Stimulated activated CD4-positive, alpha-beta T cell treated with anti-CD3 and anti-CD28 coated beads, Interleukin-12 subunit alpha, Interleukin-12 subunit beta, amount 100 ng/mL, for 48 hours (primary cell): ENCODE data around the gene VPS72.
"Not testable (repeated sequence)": the region's sequence is repeated elsewhere in the genome, so short reads cannot be mapped to it uniquely, and the experiment has no call there.

Source experiments
- DNase-seq, 3 donors: peaks; one replicate each; pipeline ENCODE4 v3.0.0-alpha.2; 2020; ENCODE audit warnings: low read depth in 2 of 3, low spot score in 1 of 3

The VPS72 gene

GRCh38 chr1:151188667-151189066, 1.3 kb downstream of the VPS72 start:
- DNase-seq, result not testable (repeated sequence)

DNA sequence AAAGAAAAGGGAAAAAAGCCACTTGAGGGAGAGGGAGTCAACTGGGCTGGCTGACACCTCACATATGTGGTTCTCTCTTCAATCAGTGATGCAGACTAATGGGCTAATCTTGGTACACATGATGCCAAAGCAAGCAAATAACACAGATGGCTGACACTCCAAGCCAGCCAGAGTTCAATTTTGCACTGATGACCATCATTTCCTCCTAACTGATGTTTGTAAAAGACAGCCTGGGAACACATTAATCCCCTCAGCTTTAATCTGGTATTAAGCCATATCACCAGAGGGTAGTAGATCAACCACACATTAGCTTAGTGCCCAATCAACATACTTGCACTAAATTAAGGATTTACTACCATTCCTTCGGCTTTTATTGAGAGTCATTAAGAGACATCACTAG, 2.8 kb downstream of the VPS72 start:
- no peak for DNase-seq

DNA sequence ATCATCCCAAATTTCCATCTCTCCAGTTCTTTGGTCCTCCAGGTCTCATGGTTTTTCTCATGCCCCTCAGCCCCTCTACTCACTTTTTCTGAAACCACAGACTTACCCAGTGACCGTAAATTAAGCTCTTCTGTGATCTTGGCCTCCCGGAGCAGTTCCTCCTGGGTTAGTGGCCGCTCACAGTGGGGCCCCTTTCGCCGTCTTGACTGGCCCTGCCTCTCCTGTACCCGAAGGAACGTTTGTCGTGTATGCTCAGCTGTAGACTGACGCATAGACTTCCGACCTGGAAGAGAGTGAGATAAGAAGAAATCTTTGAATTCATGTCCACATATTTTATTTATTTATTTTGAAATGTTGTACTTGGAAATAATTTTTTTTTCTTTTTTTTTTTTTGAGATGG, 5.8 kb downstream of the VPS72 start:
- DNase-seq, result no peak

- no peak for DNase-seq
These were observed 13.4 kb downstream of the VPS72 start for GRCh38 chr1:151176514-151177045.

DNA sequence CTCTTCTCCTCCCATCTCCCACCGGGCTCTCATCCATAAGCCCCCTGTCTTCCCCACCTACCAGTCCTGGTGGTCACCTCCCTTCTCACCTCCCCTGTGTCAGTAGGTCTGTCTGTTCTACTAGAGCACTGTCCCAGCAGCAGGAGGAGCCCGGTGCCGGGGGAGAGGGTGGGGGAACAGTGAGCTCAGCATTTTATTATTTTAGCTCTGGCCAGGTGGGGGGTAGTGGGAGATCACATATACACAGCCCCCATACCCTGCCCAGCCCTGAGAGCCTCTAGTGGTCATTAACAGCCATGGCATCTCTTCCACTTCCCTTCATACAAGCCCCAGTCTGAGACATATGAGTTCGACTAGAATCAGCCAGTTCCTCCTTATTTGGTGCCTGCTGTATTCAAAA, 14.1 kb downstream of the VPS72 start, which contains the start of gene TMOD4:
Gene TMOD4 (minus strand): TSS at position 119 of the 400 bp plus-strand sequence. CDS start 1,106 bp downstream, outside the sequence.
- DNase-seq, result no peak

GRCh38 chr1:151175041-151175741, 14.8 kb downstream of the VPS72 start:
- DNase-seq, result no peak

- no peak for DNase-seq
These were observed 18.8 kb downstream of the VPS72 start for GRCh38 chr1:151171190-151171589.

GRCh38 chr1:151167116-151167515, 22.9 kb downstream of the VPS72 start:
- DNase-seq, result no peak

GRCh38 chr1:151166505-151166956, 23.5 kb downstream of the VPS72 start:
- DNase-seq, result no peak

DNA sequence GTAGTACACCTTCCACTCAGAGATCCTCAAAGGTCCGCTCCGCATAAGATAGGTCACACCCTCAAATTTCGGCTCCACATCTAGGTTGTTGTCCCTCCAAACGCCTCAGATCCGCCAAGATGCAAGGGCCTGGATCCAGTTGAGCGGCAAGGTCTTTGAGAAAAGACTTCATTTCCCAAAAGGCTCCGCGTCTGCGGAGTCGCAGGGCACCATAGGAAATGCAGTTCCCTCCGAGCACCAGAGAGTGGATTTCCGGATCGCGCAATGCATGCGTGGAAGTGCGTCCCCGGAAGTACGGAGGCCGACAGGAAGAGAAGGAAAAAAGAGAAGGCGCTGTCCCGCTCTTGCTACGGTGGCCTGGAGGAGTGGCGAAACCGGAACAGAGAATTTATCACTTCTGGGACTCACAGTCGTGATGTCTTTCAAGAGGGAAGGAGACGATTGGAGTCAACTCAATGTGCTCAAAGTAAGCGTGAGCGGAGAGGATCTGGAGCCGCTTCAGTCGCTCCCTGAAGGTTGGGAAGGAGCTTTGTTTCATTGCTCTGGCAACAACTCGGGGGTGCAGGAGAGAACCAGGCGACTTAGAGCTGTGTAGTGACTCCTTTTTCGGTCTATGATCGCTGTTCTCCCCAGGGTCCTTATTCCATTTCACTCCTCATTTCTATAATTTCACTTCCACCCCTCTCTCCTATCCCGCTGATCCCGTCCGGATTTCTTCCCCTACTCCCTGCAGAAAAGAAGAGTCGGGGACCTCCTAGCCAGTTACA, 24.1 kb downstream of the VPS72 start, which contains the start of the genes LYSMD1 and SCNM1:
Gene LYSMD1 (minus strand): TSS at position 165 of the 767 bp plus-strand sequence. CDS start 644 bp downstream, outside the sequence.
Gene SCNM1 (plus strand): TSS at position 407 of the 767 bp plus-strand sequence. CDS start 9 bp downstream, at position 416.
- DNase-seq, result peak; percentile 95 to 97 (median 97)

DNA sequence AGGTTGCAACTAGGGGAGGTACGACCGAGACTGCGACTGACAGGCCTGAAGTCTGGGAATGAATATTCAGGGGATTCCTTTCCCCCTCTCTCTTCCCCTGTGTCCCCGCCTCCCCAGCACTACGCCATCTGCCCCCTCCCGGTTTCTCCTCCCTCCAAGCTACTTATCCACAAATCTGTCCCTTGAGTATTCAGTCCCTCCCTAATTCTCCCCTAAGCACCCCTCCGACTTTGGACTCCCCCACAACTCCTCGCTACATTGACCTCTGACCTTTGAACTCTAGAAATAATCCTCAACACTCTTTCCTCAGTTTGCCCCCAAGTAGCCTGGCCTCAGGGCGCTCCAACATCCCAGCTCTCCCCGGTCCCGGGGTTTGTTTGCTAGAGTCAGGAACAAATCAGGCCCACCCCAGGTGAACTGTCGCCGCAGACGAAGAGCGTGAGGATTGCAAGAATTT, 24.7 kb downstream of the VPS72 start:
- DNase-seq, result no peak

DNA sequence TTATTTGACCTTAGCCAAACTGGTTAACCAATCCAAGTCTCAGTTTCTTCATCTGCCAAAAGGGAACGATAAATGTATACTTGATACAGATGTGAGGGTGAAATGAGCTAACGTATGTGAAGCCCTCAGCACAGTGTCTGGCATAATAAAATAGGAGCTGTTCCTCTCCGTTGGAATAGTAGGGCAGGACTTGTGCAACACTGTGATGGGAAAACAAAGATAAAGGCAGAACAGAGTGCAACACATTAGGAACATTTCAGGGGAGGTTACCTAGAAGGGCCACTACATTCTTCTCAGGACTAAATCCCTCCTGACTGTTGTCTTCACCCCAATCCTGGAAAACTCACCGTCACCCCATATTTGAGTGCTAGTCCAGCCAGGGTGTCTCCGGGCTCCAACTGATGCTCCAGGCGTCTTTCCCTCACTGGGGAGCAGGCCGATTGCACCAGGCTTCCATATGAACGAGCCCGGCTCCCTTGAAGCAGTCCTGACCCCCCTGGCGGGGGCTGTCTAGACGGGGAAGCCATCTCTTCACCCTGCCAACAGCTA, 25.2 kb downstream of the VPS72 start:
- no peak for DNase-seq

DNA sequence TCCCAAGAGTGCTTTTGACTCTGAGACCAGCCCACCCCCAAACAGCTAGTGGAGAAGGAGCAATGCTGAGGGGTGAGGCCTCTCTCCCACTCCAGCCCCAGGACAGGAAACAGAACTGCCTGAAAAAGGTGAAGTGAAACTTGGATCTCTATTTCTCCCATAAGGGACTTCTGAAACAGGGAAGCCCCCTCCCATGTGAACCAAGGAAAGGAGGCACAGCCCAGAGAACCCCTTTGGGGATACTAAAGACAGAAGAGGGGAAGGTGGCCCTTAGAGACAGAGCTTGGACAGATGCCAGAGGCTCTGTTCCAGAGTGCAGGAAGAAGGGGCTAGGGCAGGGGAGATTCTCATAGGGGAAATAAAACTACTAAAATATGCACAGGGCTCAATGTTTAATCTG, 30.6 kb downstream of the VPS72 start:
- DNase-seq, result no peak

DNA sequence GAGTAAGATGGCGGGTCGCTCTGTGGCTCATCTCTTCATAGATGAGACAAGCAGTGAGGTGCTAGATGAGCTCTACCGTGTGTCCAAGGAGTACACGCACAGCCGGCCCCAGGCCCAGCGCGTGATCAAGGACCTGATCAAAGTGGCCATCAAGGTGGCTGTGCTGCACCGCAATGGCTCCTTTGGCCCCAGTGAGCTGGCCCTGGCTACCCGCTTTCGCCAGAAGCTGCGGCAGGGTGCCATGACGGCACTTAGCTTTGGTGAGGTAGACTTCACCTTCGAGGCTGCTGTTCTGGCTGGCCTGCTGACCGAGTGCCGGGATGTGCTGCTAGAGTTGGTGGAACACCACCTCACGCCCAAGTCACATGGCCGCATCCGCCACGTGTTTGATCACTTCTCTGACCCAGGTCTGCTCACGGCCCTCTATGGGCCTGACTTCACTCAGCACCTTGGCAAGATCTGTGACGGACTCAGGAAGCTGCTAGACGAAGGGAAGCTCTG, 31.2 kb downstream of the VPS72 start:
- DNase-seq, result no peak

DNA sequence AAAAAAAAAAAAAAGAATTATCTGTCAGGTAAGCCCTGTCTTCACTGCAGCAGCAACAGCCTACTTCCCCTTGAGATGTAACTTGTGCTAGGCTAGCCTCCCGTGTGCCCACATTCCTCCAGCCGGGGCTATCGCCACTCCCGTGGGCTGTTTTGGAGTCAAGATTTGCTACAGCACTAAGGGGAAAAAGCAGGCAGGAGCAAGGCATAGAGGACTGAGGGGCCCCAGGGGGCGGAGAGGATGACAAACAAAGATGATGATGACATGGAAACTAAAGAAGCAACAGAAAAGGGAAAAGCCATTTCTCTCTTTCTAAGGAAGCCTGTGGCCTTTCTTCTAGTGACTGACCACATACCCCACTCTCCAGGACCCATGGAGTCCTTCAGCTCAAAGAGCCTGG, 31.7 kb downstream of the VPS72 start:
- DNase-seq, result peak; percentile 52 to 57 (median 53)

GRCh38 chr1:151157067-151157531, 32.9 kb downstream of the VPS72 start:
- peak; percentile 53 to 59 (median 54) for DNase-seq

DNA sequence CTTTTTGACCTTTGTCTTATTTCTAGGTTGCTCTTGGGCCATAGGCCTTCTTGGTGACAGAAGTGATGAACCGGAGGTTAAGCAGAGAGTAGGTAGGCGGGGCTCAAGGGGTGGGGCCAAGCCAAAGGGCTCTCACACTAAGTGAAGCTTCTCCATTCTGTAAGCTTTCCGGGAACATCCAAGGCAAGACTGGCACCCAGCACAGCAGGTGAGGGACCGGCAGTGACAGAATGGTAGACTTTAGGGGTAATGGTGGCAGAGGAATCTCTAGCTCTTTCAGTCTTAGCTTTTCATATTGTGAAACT, 33.5 kb downstream of the VPS72 start, which contains the start of gene TNFAIP8L2:
Gene TNFAIP8L2 (plus strand): TSS at position 135 of the 305 bp plus-strand sequence. CDS start 2,049 bp downstream, outside the sequence.
- peak; percentile 67 to 76 (median 76) for DNase-seq

DNA sequence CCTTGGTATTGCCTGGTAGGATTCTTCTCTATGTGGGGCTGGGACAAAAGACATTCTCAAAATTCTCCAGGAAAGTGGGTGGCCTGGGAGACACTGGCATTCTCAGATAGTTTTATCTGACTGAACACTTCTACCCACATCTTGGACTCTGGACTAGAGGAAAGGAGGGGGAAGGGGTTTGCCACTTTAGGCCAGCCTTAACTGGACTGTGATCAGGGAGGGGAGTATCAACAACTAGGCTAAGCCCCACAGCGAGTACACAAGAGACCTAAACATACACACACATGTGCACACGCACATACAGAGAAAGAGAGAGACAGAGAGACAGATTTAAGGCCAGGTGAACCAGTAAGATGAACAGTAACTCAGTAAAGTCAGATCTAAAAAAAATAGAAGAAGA, 42.3 kb downstream of the VPS72 start:
- DNase-seq, result no peak

DNA sequence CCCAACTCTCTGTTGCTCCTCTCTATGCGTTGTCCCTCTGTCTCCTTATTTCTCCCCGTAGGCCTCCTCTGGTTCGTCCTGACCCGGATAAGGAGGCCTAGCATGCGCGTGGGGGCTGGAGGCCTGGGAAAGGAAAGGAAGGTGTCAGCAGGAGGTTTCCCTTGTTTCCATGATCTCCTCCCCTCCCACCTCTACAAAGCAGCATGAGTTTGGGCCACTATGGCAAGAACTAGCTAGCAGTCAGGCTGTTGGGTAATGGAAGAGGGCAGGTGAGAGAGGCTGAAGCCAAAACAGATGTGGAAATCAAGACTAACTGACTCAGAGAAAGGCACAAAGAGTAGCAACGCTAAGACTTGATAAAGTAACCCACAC, 42.9 kb downstream of the VPS72 start:
- no peak for DNase-seq

GRCh38 chr1:151146412-151147131, 43.4 kb downstream of the VPS72 start, which contains the start of gene SEMA6C:
SEMA6C (minus strand) TSS chr1:151146631; CDS start chr1:151142621, 4,010 bp downstream.
- DNase-seq, result peak; percentile 68 to 86 (median 83)
